Hepatocyte (in vitro differentiated cells): ENCODE results near the gene NEUROG1.

ENCODE experiments used
- EZH2 ChIP-seq: fragments of 200-600 bp; sonication (generic); IDR thresholded peaks from 2 replicates; pipeline ENCODE4 v1.6.1; 2016; ENCODE audit warnings: antibody characterized with exemption, mild to moderate bottlenecking, borderline replicate concordance
- EZH2phosphoT487 ChIP-seq: fragments of 200-600 bp; sonication (generic); IDR thresholded peaks from one replicate; pipeline ENCODE4 v1.6.1; 2018; ENCODE audit warnings: antibody characterized with exemption, mild to moderate bottlenecking, low read depth, moderate library complexity; ENCODE audit not compliant: unreplicated experiment, severe bottlenecking
- TF ChIP-seq, protein P1 (sequence below): fragments of 200-600 bp; sonication (generic); IDR thresholded peaks from 2 replicates; pipeline ENCODE4 v1.5.1; 2016; ENCODE audit warnings: antibody characterized with exemption, mild to moderate bottlenecking; ENCODE audit not compliant: poor library complexity

DNA sequence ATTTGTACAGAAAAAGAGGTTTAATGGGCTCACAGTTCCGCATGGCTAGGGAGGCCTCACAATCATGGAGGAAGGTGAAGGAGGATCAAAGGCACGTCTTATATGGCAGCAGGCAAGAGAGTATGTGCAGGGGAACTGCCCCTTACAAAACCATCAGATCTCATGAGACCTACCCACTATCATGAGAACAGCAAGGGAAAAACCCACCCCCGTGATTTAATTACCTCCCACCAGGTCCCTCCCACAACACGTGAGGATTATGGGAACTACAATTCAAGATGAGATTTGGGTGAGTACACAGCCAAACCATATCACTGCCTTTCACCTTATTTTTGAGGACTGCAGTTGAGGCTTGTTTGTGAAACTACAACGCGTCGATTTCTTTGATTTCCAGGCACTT, 20.9 kb upstream of the NEUROG1 start:
- TF ChIP-seq, protein P1, sequence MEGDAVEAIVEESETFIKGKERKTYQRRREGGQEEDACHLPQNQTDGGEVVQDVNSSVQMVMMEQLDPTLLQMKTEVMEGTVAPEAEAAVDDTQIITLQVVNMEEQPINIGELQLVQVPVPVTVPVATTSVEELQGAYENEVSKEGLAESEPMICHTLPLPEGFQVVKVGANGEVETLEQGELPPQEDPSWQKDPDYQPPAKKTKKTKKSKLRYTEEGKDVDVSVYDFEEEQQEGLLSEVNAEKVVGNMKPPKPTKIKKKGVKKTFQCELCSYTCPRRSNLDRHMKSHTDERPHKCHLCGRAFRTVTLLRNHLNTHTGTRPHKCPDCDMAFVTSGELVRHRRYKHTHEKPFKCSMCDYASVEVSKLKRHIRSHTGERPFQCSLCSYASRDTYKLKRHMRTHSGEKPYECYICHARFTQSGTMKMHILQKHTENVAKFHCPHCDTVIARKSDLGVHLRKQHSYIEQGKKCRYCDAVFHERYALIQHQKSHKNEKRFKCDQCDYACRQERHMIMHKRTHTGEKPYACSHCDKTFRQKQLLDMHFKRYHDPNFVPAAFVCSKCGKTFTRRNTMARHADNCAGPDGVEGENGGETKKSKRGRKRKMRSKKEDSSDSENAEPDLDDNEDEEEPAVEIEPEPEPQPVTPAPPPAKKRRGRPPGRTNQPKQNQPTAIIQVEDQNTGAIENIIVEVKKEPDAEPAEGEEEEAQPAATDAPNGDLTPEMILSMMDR, result no peak
- TF ChIP-seq EZH2phosphoT487 (no peak), EZH2 (no peak)
